ENCODE measurements around the gene KLK15. TPM values are rescaled to one million over a fixed set of nuclear protein-coding genes. Genes with fewer than 3 reads are reported as not detected.

KLK15 gene
- total RNA-seq, 1 experiment from 2014 or later: not detected

DNA sequence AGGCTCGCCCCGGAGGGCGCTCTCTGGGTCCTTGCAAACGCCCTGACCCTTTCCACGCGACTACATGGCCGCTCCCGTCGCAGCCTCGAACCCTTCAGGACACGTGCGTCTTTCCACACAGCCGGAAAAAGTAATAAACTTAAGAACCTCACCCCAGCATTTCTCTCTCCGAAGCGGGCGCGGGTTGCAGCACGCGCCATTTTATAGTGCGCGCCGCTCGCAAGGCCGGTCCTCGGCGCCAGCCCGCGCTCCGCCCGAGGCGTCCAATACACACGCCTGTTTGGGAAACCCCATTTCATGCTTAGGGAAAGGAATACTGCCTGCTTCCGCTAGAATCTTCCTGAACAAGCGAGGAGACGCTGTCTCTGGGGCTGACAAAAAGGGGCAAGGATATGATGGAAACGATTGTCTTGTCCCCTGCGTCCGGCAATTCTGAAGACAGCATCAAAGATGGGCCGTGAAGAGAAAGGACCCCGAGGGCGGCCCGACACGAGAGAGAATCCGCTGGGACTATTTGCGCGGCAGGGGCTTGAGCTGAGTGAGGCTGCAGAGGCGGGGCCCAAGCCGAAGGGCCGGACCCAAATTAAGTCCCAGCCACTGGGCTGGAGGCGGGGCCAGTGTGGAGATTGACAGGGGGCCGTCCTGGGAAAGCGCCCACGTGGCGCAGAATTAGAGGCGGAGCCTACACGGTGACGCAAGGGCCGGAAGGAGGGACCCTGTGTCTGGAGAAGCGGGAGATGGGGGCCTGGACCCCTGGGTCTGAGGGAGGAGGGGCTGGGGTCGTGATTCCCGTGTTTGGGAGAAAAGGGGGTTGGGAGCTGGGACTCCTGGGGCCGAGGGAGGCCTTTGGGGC is 28.7 kb downstream of the KLK15 start:
- peak; percentile 98 for DNase-seq (ENCODE audit: low read depth, low spot score)
- in situ Hi-C loops (cut with HindIII; ENCODE audit: low pct_unique_long_range_greater_than_20kb, low sequenced_read_pairs): no loop called here

DNA sequence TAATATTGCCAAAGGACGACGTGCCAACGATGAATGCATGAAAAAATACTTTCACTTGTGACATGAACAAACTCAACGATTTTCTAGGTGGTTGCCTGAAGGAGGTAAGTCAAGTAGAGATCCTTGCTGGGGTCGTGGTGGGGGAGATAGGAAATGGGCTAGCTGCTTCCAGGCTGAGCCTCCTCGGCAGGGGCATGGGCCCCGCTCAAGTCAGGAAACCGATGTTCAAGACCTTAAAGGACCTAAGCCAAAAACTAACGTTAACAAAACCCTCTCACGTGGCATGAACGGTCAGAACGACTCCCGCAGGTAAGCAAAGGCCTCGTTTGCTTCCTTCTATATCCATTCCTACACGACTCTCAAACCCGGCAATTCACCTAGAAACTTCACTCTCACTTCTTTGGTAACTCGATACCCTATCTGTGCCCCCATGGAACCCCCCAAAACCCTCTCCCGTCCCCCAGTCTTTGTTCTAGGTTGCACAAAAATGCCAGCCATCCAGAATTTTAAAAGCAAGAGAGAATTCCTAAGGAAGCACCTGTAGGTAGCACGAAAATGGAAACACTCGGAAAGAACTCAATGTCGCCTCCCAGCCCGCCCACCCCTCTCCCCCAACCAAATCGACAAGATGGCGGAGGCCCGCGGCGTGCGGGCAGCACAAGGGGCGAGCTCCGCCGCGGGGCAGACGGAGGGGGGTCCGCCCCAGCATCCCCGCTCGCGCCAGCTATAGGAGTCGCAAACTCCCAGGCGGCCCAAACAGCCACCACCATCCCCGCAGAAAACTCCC is 29.5 kb downstream of the KLK15 start:
- in situ Hi-C loops (cut with HindIII; ENCODE audit: low pct_unique_long_range_greater_than_20kb, low sequenced_read_pairs): no loop called here
- DNase-seq (ENCODE audit: low read depth, low spot score): peak; percentile 36

DNA sequence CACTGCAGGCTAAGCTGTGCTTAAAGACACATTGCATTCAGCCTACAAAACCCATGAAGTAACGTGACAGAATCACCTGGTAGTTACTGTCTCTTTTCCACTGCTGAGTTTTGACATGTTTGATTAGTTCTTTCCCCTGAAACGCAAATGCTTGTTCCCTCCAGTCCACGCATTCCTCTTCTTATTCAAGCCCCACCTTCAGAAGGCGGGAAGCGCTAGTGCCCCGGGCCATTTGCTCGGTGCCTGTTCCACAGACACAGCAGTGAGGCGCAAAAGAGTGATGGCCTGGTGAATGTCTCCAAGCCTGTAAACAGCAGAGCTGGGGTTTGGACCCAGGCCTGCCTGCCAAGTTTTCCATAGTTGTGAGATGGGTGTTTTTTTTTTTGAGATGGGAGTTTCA is 32.3 kb downstream of the KLK15 start:
- in situ Hi-C loops (cut with HindIII; ENCODE audit: low pct_unique_long_range_greater_than_20kb, low sequenced_read_pairs): no loop called here

DNA sequence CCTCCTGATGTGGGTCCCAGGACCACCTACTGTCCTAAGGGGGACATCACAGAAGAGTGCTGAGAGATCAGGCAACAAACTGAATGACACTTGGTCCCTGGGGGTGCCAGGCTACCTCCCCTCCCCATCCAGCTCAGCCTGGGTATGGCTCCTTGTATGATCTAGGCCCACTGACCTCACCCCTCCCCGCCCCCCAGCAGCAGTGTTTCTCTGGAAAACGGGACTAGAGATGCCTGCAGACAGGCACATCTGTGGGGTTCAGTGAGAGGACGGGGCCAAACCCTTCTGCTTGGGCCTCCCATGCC is 33.9 kb downstream of the KLK15 start:
- in situ Hi-C loops (cut with HindIII; ENCODE audit: low pct_unique_long_range_greater_than_20kb, low sequenced_read_pairs): no loop called here
- DNase-seq (ENCODE audit: low read depth, low spot score): no peak

More for the DNA sequence above, 32.3 kb downstream of the KLK15 start:
- no peak for DNase-seq (ENCODE audit: low read depth, low spot score)

DNA sequence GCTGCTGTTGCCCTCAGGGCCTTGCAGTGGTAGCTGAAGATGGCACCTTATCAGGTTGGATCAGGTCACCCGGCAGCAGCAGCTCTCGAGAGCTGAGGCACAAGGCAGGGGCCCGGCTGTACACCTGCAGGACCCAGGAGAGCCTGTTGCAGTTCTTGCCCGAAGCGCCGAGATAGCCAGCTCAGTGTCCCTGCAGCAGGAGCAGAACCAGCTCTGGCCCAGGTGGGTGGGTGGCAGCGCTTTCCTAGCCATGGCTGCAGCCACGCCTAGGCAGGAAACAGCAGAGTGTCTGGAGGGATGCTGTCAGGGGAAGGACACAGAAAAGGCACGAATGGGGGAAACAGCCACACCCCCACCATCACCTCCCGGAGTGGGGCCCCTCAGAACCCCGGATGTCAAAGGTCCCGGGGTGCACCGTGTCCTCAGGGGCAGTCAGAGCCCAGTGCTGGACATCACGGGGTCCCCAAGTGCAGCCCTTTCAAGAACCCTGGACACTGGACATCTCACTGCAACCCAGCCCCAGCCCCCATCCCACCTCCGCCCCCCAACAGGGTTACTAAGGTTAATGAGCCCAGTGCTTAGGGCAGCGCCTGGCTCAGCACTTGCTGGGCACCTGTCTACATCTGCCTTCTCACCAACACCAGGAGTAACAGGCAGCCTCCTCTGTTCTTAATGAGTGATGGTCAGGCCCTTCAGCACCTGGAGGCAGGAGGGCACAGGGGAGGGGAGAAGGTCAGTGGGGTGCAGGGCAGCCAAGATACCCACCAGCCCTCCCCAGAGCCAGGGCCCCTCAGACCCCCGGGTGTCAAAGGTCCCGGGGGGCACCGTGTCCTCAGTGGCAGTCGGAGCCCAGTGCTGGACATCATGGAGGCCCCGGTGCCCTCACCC is 34.5 kb downstream of the KLK15 start:
- DNase-seq (ENCODE audit: low read depth, low spot score): no peak
- in situ Hi-C loops (cut with HindIII; ENCODE audit: low pct_unique_long_range_greater_than_20kb, low sequenced_read_pairs): no loop called here

DNA sequence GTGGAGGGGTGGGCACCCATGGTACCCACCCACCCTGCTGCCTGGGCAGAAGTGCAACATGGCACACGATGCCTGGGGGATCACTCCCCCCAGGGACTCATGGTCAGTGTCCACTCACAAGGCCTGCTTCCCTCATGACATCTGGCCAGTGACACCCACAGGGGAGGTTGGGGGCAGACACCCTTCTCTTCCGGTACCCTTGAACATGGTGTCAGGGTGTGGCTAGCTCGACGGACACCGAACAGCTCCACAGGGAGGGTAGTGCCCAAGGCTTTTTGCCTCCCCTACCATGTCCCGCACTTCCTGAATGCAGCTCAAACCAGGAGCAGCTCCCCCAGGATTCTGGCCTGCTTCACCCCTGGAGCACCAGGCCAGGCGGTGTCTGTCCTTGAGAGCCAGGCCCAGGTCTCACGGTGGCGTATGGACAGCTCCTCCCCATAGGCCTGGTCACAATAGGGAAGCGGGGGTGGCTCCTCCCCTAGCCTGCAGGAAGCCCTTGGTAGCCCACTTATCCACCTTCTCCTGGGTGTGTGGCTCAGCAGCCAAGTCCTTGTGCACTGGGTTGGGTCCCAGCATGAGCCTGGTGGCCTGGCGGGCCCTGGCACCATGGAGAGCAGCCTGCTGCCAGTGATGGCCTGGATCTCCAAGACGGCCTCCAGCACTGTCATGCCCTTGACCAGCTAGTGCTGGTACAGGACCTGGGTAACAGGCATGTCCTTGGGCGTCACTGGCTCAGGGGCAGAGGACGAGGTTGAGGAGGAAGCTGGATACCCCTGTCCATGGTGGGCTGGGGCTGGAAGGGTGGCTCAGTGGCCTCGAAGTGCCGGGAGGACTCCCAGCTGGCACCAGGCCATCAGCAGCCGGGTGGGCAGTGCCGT is 35.4 kb downstream of the KLK15 start:
- DNase-seq (ENCODE audit: low read depth, low spot score): no peak
- in situ Hi-C loops (cut with HindIII; ENCODE audit: low pct_unique_long_range_greater_than_20kb, low sequenced_read_pairs): no loop called here

DNA sequence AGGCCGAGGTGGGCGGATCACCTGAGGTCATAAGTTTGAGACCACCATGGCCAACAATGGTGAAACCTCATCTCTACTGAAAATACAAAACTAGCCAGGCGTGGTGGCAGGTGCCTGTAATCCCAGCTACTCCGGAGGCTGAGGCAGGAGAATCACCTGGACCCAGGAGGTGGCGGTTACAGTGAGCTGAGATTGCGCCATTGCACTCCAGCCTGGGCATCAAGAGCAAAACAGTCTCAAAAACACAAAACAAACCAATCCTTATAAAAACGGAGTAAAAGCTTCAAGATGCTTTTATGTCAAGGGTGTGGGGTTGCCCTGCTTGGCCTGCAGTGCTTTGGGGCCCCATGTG is 36.0 kb downstream of the KLK15 start:
- in situ Hi-C loops (cut with HindIII; ENCODE audit: low pct_unique_long_range_greater_than_20kb, low sequenced_read_pairs): no loop called here
- no peak for DNase-seq (ENCODE audit: low read depth, low spot score)

DNA sequence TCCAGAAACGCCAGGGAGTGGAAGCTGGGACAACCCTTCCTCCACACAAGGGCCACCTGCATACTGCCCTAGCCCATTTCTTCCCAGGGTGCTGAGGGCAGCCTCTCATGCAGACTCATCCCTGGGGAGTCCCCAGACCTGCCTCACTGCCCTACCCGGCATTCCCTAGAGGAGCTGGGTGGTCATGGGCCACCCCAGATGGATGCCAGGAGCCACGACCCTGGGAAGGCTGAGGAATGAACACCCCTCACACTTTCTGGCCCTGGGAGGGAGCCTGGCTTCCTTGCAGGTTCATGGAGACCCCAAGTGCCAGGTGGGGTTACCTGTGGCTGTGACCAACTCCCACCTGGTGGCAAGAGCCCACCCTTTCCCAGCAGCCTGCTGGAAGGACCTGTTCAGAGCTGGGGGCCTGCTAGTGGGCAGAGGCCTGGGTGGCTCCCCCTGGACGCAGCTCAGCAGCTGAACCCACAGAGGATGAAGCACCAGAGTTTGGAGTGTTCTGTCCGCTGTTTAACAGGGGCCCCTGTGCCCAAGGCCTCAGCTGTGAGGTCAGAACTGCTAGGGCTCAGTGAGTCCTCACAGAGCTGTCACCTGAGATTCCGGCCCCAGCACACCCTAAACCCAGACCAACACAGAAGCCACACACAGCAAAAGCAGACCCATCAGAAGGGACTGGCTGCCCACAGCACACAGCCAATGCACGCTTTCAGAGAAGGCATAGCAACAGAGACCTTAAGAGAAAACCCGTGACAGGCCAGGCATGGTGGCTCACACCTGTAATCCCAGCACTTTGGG is 36.5 kb downstream of the KLK15 start:
- in situ Hi-C loops (cut with HindIII; ENCODE audit: low pct_unique_long_range_greater_than_20kb, low sequenced_read_pairs): no loop called here
- no peak for DNase-seq (ENCODE audit: low read depth, low spot score)

DNA sequence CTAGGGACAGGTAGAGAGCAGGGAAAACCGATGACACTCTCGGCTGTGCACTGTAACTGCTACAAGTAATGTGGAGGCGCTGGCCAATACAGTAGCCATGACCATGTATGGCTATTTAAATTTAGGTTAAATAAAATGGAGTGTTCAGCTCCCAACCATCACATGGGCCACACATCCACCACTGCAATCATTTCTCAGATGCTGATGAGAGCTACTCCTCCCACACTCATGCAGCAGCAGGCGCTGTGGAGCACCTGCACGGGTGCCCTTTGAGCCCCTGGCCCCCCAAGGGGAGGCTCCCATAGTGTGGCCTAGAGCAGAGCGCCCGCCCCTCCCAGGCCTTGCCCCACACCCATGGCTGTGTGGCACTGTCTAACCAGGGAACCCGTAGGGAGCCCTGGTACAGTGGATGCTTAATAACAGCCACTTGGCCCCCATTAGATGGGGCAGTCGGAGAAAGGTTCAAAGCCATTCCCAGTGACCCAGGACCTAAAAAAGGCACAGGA is 37.2 kb downstream of the KLK15 start:
- in situ Hi-C loops (cut with HindIII; ENCODE audit: low pct_unique_long_range_greater_than_20kb, low sequenced_read_pairs): no loop called here
- no peak for DNase-seq (ENCODE audit: low read depth, low spot score)

DNA sequence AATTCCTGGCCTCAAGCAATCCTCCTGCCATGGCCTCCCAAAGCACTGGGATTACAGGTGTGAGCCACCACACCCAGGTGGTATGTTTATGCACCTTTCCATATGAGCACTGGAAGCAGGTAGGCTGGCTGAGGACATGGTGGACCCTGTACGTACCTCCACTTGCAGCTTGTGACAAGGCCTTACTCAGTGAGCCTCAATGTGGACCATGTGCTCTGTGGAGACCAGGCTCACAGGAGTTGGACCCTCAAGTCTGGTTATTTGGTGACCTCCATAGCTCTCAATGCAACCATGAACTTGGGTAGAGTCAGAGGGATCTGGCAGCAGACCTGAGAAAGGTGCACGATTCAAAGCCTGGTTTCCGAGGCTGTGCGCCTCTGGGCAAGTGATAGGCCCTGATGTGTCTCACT is 37.7 kb downstream of the KLK15 start:
- no peak for DNase-seq (ENCODE audit: low read depth, low spot score)
- in situ Hi-C loops (cut with HindIII; ENCODE audit: low pct_unique_long_range_greater_than_20kb, low sequenced_read_pairs): no loop called here

DNA sequence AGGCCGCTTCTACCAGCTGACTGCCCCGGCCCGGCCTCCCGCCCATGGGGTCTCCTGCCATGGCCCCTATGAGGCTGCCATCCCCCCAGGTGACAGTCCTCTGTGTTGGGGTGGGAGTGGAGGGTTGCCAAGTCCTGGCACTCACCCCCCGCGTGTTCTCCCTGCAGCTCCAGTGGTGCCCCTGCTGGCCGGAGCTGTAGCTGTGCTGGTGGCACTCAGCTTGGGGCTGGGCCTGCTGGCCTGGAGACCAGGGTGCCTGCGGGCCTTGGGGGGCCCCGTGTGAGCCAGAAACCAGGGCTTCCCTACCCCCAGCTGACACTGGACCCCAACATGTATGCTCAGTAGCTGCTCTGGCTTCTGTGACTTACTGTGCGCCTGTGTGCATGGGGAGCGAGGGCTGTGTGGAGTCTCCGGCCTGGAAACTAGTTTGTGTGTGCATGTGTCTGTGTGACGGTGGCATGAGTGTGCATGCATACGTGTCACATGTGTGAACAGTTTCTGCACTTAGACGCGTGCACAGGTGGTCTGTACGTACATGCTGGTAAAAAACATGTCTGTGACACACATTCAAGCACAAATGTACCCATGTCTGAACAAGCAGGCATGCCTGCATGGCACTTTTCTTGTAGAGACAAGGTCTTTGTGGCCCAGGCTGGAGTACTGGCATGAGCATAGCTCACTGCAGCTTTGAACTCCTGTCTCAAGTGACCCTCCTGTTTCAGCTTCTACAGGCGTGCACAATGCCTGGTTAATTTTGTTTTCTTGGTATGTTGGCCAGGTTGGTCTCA is 38.3 kb downstream of the KLK15 start:
- DNase-seq (ENCODE audit: low read depth, low spot score): peak; percentile 52

DNA sequence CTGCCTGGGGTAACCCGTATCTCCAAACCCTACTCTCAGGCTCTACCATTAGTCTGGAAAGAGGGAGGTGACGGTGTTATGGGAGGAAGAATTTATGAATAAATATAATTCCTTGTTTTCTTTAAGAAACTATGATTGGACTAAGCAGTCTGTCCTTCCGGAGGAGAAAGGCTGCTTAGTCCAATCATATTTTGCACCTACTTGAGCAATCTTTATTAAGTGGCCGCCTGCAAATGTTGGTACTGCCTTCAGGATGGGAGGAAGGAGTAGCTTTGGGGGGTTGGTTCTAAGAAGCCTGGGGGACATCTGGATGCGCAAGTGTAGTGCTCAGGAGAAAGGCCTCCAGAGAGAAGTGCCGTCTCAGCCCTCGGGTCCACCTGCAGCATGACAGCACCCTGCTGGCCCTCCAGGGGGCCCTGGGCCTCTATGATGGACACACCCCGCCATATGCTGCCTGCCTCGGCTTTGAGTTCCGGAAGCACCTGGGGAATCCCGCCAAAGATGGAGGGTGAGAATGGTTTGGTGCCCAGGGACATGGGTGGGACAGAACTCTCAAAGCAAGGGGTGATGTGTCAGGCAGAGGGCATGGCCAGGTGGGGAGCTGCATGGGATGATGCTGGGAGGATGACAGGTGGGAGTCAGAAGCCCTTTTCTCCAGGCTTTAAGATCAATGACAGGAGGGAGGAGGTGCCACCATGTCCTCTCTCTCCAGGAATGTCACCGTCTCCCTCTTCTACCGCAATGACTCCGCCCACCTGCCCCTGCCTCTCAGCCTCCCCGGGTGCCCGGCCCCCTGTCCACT is 39.1 kb downstream of the KLK15 start:
- in situ Hi-C loops (cut with HindIII; ENCODE audit: low pct_unique_long_range_greater_than_20kb, low sequenced_read_pairs): no loop called here
- DNase-seq (ENCODE audit: low read depth, low spot score): peak; percentile 40

More for the DNA sequence above, 38.3 kb downstream of the KLK15 start:
- in situ Hi-C loops (cut with HindIII; ENCODE audit: low pct_unique_long_range_greater_than_20kb, low sequenced_read_pairs): no loop called here

DNA sequence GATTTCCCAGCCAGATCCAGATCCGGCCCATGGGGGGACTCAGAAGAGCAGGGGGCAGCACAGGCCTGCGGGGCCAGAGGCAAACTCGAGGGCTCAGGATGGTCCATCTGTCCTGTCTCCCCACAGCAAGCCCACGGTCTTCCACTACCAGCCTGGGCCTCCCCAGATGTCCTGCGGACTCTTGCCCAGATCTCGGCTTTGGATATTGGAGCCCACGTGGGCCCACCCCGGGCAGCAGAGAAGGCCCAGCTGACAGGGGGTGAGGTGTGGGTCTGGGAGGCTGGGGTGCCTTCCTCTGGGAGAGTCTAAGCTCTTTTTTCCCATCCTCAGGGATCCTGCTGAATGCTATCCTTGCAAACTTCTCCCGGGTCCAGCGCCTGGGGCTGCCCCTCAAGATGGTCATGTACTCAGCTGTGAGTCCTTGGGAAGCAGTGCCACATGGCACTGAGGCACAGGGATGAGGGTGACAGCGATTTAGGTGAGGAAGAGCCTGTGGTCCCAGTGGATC is 39.8 kb downstream of the KLK15 start:
- in situ Hi-C loops (cut with HindIII; ENCODE audit: low pct_unique_long_range_greater_than_20kb, low sequenced_read_pairs): no loop called here
- no peak for DNase-seq (ENCODE audit: low read depth, low spot score)

DNA sequence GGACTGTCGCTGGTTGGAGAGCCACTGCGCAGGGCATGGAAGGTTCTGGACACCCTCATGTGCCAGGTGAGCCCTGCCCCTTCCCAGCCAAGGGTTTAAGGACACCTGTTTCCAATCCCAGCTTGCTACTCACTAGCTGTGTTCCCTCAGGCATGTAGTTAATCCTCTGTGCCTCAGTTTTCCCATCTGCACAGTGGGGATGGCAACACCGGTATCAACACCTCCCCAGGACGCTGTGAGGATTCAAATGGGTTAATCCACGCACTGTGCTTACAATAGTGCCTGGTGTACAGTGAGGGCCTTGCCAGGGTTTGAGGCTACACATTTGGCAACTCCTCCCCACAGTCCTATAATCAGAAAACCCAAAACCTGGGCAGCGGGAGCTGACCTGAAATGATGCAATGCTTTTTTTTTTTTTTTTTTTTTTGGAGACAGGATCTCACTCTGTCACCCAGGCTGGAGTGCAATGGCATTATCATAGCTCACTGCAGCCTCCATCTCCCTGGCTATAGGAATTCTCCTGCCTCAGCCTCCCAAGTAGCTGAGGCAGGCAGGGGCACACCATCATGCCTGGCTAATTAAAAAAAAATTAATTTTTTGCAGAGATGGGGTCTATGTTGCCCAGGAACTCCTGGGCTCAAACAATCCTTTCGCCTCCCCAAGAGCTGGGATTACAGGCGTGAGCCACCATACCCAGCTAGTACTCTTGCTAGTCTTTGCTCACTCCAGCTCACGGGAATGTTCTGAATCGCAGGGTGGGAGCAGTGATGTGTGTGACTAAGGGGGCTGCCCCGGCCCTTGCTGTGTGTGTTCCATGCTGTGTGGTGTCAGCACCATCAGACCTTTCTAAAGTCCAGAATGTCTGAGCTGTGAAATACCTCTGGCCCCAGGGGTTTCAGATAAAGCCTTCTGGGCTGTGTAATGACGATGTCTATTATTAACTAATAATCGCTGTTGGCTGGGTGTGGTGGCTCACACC is 40.8 kb downstream of the KLK15 start:
- DNase-seq (ENCODE audit: low read depth, low spot score): no peak
- in situ Hi-C loops (cut with HindIII; ENCODE audit: low pct_unique_long_range_greater_than_20kb, low sequenced_read_pairs): no loop called here

Data from SK-MEL-5 (cell line).